Measurements from ENCODE around the gene PPP1R9B.

PPP1R9B gene

DNA sequence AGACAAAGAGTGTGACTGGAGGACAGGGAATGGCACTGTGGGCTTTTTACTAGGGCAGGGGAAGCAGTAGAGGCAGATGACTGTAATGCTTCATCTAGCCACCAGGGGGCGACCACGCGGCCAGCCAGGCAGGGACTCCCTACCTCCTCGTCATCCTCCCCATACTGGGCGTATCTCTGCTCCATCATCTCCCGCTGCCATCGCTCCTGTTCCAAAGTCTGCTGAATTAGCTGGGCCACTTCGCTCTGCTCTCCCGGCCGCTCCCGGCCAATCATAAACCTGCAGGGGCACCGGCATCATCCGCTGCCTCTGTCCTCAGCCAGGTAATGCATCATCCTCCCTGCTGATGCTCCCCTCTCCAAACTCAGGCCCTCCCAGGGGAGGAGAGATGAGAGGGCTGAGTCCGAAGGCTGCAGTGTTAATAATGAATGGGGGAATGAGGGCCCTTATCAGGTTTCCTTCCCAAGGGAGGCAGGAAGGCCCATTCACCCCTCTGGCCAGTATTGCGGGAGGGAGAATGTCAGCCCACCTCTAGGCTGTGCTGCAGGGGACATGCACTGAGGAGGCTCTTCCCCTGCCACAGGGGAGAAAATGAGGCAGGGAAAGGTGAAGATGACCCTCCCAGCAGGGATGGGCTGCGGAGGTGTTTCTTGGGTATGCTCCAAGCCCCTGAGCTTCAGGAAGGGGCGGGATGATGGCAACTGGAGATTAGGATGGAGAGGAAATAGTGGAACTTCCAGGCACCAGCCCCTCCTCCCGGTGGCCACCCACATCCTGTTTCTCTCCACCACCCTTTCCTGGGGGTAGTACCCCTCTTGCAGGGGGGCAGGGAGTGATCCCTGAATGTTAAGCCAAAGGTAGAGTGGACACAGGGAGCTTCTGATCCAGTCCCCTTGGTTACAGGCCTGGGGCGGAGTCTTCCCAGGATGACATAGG is 10.3 kb downstream of the PPP1R9B start:
- peak; percentile 89 for DNase-seq

GRCh38 chr17:50139185-50139783 is 11.2 kb downstream of the PPP1R9B start:
- no peak for DNase-seq

- no peak for DNase-seq
Observed at GRCh38 chr17:50137042-50137441, 13.4 kb downstream of the PPP1R9B start.

GRCh38 chr17:50136096-50136687 is 14.3 kb downstream of the PPP1R9B start:
- DNase-seq: no peak

- no peak for DNase-seq
Observed at GRCh38 chr17:50135316-50136095, 15.0 kb downstream of the PPP1R9B start.

DNA sequence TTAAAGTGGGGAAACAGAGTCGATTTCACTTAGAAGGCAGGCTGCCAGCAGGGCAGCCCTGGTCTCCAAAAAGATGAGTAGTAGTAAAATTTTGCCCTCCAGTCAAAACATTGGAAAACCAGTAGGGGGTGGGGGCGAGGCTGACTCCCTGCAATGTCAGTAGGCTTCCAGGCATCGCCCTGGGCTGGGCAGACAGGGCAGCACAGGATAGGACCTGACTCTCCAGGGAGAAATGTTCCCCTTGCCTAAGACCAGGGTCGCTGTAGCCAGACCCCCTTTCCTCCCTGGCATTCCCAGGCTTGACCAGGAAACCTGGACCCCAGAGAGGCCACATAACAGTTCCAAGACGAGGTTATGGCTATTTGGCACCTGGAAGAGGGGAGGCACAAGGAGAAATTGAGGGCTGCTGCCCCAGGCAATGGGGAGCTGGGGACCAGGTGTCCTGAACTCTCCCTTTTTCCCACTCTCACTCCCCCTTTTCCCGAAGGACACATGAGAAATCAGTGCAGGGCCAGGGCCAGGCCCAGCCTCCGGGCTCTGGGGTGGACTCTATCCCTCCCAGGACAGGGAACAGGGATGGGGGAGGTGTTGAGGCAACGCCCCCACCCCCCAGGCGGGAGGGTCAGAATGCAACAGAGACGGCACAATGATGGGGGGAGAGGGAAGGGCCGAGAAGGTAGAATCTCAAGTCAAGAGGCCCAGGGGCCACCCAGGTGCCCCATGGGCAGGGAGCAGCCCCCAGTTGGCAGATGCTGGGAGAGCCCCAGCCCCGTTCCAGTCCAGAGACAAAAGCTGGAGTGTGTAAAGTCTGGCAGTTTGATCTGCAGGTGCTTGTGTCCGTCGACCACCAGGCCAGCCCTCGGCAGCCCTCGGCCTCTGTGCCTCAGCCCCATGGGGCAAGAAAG is 16.0 kb downstream of the PPP1R9B start:
- no peak for DNase-seq

DNA sequence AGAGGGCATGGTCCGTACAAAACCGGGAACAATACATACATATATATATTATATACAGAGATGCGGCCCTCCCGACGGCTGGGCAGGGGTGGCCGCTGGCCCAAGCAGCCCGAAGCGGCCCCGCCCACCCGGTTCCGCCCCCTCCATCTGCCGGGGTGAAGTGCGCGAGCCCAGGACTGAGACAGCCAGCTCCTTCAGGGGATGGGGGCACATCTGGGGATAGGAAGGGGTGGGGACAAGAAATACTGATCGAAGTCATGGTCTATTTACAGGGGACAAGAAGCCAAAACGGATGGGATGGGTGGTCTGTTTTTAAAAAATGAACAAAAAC is 16.7 kb downstream of the PPP1R9B start:
- DNase-seq: no peak

- DNase-seq: no peak
Observed at GRCh38 chr17:50133028-50133768, 17.3 kb downstream of the PPP1R9B start.

DNA sequence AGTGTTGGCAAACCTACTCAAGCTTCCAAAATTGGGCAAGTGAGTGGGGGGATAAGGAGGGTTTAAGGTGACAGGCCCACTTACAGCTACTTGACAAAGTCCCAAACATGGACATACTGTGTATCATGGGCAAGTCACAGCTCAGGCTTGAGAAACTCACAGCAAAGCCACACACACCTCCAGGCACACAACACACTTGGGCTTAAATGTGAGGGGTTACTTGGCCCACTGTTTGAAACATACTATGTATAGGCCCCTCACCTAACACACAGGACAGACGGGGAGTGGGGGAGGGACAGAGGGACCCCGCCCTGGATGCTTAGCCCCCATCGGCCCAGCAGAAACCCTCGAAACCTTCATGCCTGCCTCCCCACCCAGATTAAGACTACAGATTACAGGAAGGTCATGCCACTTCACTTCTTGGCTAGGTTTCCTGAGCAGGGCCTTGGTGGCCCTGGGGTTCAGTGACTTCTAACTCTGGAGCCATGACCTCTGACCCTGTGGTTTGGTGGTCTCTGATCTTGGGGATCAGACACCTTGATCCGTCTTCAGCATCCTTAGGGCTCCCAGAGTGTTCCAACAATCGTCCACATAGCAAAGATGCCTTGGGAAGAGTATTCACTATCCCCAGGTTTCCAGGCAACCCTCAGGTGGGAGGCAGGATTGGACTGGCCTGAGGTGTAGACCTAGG is 18.2 kb downstream of the PPP1R9B start:
- no peak for DNase-seq

- no peak for DNase-seq
Observed at GRCh38 chr17:50130559-50131305, 19.7 kb downstream of the PPP1R9B start.

DNA sequence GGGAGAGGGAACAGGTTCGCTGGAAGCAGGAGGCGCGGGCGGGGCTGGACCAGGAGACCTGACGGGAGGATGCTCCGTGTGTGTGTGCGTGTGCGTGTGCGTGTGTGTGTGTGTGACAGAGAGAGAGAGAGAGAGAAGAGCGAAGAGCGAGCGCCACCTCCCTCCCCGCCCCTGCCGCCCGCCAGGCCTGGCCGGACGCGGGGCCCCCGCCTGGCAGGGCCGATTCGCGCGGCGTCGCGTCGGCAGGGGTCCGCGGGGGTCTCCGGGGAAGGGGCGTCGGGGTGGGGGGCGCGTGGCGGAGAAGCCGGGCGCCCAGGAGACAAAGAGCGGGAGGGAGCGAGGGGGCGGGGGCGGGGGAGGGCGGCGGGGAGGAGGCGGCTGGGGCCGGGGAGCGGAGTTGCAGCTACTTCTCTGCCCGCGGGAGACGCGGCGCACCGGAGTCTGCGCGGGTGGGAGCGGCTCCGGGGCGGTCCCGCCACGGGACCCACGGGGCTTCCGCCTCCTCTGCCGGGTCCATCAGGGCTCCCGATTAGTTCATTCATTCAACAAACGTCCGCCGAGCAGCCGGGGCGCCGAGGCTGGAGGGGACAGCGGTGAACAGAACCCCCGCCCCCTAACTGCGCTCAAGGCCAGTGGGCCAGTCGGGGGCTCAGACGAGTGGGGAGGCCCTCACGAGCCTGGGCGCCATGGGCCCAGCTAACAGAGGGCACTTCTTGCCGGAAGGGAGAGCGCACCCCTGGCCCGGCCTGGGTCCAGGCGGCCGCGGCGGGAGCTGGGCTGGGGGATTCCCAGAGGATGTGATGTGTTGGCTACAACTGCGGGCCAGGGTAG is 20.5 kb downstream of the PPP1R9B start, which contains the start of gene SAMD14:
SAMD14 (minus strand) TSS at position 433 of the 831 bp plus-strand sequence. CDS start 5,201 bp downstream, outside the sequence.
- DNase-seq: no peak

DNA sequence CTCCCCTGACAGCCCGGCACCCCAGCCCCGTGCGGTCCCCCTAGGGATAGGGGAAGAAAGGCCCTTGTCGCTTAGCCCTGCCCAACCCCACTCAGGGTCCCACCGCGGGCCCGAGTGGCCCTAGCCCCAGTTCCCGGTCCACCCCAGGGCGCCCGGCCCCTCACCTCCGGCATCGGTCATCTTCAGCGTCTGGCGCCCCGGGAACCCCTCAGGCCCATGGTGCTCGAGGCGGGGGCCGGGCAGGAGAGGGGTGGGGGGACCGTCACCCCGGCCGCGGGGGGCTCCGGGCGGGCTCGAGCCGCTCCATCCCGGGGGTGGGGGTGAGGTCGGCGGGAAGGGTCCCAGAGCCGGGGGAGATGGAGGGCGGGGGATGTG is 21.1 kb downstream of the PPP1R9B start:
- no peak for DNase-seq

DNA sequence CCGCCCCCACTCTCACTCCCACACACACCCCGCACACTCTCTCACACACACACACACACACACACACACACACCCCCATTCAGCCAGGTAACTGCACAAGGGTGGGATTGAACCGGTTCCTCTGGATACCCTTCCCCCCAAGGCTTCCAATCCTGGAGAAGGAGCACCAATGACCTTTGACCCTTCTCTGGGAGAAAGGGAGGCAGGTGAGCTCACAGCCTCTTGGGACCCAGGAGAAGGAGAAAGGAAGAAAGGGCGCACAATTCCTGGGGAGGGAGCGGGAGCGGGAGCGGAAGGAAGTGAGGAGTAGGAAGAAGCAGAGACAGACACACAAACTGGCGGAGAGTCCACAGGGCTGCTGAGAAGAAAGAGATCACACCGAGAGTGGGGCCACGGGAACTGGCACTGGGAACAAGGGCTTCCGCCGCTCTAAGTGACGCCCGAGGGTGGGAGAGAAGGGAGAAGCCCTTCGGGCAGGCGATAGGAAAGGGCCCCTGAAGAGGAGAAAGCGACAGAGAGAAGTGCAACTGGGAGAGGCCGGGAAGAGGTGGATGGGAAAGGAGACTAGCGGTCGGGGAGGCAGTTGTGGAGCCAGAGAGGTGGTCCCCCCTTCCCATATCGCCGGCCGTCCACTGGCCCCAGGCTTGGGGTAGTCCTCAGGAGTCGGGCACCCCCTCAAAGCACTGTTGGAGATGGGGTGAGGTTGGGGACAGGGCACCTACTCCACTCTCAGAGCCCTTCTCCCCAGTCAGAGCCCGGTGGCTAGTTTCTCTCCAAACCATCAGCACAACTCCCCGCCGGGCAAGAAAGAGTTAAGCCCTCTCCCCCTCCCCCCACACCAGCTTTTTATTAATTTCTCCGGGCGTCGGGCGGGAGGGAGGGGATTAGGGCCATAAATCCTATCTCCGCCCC is 21.8 kb downstream of the PPP1R9B start:
- no peak for DNase-seq

- DNase-seq: peak; percentile 76
Observed at GRCh38 chr17:50127697-50128361, 22.6 kb downstream of the PPP1R9B start.

DNA sequence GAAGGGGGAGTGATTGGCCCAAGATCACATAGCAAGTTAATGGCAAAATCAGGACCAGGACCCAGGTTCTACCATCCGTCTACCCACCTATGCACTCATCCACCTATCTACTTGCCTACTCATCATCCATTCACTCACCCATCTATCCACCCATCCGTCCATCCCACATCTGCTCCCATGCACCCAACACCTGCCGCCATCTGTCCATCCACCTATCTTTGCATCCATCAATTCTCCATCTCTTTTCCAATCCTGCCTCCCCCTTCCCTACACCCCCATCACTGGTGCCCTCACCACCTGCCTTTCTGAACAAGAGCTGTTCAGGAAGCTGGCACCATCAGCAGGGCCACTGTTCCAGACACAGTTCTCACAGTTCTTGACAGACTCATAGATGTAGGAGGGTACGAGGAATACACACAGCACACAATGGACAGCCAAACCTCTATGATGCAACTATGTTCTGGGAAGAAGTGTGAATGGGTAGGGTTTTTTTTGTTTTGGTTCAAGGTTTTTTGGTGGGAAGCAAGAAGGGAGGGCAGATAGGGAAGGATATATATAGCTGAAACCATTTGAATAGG is 25.0 kb downstream of the PPP1R9B start:
- DNase-seq: no peak

DNA sequence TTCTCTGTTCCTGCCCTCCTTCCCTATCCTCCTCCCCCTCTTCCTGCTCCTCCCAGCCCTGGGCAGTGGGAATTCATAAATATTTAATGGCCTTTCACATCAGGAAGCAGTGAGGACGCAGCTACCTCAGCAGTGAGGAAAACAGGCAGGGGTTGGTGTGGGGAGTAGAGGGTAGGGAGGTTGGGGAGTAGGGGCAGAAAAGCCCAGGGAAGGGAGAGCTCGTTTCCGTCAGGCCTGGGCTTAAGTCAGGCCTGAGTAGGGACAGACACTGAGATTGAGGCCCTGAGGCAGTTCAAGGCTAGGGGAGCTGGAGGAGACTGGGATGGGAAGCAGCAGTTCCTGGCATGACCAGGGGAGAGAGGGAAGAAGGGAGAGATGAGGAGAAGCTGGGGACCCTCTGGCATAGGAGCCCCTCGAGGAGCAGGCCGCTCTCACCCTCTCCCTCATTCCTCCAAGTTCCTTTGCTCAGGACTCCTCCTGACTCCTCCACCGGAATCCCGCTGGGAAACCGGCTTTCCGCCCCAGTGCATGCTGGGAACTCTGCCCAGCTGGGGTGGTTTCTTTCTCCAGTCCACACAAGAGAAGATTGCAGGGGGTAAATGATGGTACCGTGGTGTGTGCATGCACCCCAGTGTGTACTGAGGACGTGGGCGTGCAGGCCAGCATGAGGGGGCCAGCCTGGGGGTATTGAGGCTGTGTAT is 26.7 kb downstream of the PPP1R9B start:
- no peak for DNase-seq
